Mucosa of gallbladder (tissue), 1 donor: ENCODE results near the gene KPNB1. TPM values are rescaled to one million over a fixed set of nuclear protein-coding genes. Genes with fewer than 3 reads are reported as not detected.
"Not testable (repeated sequence)": the region's sequence is repeated elsewhere in the genome, so short reads cannot be mapped to it uniquely, and the experiment has no call there.

ENCODE experiments used
- DNase-seq: peaks from one replicate; pipeline ENCODE4 v3.0.0-alpha.2; 2020; ENCODE audit warnings: low spot score
- total RNA-seq: library from RNA; stranded (reverse); gene quantifications from one replicate; pipeline ENCODE4 v1.2.1, GENCODE V29; 2021
- donor health status: DM: no; HTN: no; CAD: no.

Gene KPNB1
- total RNA-seq, 1 donor from 2014 or later = 207 TPM

DNA sequence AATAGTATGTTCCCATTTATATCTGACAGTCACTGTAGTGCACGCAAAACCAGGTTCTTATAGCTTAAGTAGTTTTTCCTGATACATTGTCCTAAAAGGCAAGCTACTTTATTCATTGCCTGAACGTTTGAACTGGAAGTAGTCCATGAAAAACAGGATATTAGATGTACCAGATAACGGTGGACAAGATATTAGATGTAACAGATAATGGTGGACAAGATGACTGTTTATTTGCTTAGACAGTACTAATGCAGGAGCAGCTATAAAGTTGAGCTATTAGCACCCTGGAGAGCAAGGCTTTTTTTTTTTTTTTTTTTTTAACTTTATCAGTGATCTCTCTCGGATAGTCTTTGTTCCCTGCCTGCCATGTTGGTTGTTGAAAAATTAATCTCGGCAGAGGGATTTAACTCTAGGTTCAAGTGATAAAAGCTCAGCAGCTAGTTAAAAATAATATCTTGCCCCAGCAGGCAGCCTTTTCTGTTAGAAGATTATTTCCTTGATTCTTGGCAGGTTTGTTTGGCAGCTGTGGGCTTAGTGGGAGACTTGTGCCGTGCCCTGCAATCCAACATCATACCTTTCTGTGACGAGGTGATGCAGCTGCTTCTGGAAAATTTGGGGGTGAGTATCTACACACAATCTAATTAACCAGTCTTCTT lies 26.9 kb downstream of the KPNB1 start:
- no peak for DNase-seq

DNA sequence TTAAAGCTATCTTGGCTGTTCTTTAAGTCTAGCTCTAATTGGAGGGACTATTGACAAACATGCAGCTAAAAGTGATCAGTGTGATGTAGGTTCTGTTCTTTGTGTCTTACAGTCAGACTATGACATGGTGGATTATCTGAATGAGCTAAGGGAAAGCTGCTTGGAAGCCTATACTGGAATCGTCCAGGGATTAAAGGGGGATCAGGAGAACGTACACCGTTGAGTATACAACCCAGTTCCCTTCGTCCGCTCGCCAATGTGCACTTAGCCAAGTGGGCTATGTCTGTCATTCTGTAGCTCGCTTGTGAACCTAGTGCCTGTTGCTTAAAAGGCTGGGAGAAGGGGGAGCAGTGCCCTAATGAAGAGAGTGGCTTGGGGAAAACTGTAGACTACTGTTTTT lies 28.5 kb downstream of the KPNB1 start:
- no peak for DNase-seq

DNA sequence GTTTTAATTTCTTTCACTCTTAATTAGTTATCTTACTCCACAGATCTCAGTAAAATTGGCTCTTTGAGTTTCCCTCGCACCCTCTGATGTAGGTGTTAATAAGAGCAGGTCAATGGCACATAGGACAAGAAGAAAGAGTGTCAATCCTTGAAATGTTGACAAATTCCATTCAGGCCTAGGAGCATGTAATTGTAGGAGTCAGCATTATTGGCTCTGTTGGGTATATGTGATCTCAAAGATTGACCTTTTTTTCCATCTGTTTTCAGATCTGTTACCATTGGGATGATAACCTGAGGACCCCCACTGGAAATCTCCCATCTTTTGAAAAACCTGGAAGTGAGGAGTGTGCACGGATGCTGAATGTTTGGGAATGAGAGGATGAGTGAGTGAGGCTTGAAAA lies 32.4 kb downstream of the KPNB1 start:
- no peak for DNase-seq

DNA sequence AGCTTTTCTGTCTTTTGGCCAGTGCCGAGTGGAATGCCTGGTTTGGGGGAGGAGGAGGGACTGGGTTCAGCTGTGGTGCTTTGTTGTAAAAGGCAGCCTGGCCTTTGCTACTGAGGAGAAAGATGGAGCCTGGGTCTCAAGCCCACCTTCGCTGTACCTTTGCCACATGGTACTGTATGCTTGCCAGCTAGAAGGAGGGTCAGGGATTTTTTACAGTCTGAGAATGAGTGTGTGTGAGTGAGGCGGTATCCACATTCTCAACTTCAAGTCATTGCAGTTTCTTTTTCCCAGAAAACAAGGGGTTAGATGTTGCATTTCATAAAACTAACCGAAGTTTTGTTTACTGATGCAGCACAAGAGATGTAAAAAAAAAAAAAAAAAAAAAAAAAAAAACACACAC lies 33.0 kb downstream of the KPNB1 start:
- DNase-seq = not testable (repeated sequence)

DNA sequence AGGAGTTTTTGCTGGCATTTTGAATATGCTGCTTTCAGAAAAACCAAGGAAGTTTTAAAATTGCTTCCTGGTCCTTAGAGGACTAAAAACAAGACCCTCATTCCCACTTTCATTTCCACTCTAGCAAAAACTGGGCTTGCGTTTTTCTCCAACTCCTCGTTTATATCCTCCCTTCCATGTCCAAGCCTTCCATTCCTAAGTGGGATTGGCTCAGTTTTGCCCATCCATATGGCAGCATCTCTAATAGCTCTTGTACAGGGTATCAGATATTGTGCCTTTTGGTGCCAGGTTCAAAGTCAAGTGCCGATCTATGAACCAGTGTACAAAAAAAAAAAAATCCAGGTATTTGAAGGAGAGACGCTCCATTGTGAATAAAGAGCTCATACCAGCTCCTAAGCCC lies 34.3 kb downstream of the KPNB1 start:
- DNase-seq = no peak

DNA sequence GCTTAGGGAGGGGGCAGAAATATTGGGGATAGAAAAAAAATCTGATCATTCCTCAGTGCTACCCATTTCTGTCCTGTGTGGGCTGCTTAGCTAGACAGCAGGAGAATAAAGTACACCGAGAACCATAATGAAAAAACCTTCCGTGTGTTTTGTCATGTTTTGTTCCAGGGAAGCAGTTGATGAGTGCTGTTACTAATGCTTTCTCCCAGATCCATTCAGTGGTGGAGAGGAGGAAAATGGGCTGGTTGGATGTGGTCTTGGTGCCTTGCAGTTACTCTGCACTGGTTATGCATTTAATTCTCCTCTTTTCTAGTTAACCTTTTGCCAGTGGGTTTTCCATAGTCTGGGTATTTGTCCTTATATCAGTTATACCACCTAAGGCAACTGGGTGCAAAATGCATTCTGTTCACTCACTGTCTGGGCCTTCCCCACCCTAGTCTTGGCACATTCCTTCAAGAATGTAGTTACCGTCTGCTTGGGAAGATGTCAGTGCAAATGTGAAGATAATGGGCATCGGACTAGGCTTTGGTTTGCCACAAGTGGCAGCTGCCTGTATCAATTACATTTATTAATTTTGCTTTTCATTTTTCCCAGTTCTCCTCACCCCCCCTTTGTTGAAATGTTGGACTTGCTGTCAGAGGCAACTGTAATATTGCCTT lies 34.9 kb downstream of the KPNB1 start:
- DNase-seq = no peak

DNA sequence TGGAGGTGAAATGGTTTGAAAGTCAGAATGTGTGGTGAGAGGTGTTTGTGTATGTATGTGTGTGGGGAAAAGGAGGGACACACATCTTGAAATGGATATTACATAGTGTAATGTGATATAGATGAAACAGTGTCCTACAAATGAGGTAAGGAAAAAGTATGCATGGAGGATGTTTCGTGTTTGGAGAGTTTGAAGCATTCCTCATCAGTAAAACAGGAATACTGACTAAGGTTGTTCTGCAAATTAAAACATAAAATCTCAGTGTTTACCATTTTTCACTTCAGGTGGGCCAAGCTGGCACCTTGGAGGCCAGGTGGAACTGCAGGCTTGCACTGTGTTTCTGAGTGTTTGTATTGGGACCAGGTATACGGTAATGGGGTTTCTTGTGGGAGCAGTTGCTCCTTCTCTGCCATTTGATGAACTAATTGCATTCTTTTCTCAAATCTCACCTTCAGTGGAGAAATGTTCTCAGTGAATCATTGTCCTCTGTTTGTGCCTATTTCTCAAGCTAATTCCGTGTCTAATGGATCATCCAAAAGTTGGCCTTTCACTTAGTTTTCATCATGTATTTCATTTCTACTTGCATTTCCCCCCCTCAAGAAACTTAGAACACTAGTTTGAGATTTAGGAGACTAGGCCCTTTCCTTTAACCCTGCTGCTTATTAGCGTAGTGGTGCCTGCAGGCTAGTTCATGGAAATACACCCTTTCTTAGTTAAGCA lies 36.0 kb downstream of the KPNB1 start:
- no peak for DNase-seq

DNA sequence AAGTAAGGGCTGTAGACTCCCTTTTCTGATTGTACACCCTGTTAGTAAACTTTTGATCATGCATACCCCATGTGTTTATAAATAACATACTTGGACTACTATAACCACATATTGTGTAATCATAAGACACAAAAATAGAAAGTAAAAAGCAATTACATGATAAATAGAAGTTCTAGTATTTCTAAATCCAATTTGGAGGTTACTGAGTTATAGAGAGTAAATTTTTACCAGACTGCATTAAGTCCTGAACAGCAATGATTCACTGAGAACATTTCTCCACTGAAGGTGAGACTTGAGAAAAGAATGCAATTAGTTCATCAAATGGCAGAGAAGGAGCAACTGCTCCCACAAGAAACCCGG lies 36.5 kb downstream of the KPNB1 start:
- DNase-seq = no peak

DNA sequence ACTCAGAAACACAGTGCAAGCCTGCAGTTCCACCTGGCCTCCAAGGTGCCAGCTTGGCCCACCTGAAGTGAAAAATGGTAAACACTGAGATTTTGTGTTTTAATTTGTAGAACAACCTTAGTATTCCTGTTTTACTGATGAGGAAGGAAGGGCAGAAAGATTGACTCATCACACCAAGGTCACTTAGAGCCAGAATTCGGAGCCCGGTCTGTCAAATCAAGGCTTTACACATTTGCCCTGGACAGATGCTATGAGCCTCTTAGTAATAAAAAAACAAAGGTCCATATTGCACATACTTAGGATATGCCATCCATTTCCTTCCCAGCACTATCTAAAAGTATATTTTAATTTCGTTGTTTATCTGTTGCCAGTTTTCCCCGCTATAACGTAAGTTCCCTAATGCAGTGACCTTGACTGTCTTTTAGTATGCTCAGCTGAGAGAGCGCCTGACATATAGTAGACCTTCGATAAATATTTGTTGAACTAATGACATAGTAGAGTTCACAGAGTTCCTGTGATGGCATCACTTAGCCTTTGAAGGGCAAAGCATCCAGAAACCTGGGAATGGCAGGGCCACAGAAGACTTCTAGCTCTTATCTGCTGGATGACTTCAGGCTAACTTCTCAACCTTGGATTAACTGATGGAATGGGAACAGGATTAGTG lies 37.1 kb downstream of the KPNB1 start:
- DNase-seq = no peak

DNA sequence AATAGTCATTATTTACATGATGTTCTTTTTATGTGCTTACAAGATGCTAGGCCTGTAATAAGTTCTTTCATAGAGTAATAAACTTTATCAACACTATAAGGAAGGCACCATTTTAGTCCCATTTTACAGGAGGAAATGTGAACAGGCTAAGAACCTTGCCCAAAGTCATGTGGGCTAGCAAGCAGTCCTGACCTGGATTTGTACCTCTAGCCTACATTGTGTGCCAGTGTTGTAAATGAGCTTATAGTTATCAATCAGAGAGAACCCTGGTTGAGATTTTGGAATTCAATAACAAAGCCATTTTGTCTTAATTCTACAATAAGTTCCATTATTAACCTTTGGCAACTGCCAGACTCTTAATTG lies 37.6 kb downstream of the KPNB1 start:
- DNase-seq = no peak

DNA sequence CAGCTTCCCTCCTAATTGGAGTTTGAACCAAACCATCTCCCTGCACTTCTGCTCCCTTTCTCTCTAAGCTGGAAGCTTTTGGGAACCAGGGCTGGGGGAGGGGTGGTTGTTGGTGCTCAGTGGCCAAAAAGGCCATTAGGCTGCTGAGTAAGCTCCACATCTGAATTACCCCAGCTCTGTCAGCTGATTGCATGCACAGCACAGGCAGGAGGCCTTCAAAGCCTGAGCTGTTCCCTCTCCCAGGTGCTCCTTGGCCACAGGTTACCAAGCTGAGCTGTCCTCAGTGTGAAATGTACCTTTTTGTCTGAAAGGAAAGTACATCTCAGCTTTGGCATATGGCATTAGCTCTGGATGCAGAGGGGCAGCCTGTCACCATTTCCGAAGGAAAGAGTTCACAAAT lies 38.0 kb downstream of the KPNB1 start:
- no peak for DNase-seq

DNA sequence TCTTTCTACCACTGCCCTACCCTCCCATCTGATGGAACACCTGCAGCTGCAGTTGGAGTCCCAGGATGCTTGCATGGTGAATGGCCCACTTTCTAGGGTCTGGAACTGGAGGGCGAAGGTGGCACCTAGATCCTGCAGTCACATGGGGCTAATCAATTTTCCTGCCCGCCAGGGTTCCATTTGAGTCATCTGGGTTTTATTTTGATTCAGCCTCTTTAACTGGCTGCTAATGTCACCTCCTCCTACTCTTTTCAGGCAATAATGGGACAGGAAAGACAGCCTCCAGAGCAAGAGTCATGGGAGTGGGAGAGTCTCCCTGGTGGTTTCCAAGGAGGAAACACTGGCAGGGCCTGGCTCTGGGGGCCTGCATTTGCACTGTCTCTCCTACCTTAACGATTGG lies 40.4 kb downstream of the KPNB1 start:
- no peak for DNase-seq

DNA sequence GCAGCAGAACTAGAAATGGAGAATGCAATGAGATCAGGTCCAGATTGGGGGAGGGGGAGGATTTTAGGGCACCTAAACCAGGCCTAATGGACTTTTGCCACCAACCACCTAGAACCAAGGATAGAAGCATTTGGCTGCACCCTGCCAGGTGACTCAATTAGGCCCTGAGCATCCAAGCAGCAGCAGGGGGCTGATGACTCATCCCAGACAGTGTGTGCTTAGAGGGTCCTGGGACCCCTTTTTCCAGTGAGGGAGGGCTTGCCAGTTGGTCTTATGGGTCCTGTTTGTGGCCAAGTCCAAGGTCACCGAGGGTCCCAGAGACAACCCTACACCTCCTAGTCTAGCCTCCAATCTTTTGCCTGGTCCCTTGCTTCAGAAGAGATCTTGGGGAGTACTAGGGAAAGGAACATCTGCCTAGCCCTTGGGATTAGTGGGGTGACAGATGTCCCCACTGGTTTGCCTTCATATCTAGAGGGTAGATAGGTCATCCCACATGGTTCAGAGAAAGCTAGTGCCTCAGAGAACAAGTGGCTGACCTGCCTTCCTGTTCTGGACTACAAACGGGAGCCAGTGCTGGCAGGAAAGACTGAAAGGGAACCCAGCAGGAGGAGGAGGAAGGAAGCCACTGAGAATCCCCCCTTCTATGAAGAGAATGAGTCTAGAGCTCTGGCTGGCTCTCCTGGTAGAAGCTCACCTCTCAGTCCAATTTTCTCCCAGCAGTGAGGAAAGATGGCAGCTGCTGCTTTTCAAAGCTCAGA lies 42.6 kb downstream of the KPNB1 start:
- no peak for DNase-seq

DNA sequence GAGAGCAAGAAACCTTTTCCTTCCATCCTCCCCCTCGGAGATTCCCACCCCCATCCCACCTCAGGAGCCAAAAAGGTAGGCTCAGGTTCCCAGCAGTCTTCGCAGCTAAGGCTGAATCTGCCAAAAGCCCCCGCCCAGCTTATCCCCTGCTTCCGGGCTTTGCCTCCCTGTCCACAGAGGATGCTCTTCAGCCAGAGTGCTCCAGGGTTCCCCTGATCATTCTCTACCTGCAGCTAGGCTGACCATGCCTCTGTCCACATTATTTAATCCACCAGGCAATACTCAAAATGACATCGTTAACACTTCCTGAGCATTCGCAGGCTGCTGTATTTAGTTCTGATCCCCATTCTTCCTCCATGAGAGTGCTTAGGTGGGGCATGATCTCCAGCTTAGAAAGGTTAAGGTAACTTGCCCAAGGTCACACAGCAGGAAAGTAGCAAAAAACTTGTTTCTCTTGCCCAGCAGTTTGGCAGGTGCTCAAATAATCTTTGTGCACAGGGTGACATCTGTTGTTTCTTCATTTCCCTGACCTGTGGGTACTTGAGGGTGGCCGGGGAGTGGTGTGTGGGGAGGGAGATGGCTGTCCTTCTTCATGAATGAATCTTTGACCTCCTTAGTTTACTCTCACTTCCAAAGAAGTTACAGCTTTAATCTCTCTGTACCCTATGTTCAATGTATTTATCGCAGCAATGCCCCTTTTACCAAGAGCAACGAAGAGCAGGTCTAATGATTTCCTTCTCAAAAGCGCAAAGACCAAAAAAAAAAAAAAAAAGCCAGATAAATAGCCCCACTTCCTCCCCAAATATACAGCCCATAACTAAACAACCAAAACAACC lies 43.4 kb downstream of the KPNB1 start:
- no peak for DNase-seq

DNA sequence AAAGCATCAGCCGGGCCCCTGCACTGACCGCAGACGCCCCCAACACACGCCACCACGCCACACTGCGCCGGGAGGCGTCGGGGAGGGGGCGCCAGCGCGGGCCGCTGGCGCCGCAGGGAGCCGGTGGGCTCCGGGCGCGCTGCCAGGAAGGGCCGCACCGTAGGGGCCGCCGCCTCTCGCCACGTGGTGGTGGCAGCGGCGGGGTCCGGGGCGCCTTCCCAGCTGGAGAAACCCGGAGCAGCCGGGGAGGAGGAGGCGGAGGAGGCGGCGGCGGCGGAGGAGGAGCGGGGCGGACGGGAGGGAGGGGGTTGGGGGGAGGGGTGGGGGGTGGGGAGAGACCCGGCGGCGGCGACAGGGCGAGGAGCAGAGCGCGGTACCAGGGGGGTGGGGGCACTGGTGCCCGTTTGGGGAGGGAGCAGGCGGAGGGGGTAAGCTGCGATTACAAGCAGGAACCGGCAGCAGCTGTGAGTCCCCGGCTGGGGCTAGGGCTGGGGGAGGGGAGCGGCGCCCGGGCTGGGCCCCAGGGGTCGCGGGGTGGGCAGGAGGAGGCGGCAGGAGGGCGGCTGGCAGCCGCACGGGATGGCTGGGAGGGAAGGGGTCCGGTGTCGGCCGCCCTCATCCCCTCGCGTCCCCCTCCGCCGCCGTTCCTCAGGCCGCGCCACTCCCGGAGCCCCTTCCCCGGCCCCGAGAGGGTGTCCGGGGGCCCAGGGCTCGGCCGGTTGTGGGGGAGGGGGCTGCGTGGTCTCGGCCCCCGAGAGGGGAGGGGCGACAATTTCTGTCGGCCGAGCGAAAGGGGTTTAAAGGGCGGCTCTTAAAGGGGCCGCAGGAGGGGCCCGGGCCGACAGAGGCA lies 44.2 kb downstream of the KPNB1 start, which contains the start of gene TBKBP1:
Gene TBKBP1 (plus strand): TSS at position 431 of the 850 bp plus-strand sequence. CDS start 1,952 bp downstream, outside the sequence.
- DNase-seq = no peak

DNA sequence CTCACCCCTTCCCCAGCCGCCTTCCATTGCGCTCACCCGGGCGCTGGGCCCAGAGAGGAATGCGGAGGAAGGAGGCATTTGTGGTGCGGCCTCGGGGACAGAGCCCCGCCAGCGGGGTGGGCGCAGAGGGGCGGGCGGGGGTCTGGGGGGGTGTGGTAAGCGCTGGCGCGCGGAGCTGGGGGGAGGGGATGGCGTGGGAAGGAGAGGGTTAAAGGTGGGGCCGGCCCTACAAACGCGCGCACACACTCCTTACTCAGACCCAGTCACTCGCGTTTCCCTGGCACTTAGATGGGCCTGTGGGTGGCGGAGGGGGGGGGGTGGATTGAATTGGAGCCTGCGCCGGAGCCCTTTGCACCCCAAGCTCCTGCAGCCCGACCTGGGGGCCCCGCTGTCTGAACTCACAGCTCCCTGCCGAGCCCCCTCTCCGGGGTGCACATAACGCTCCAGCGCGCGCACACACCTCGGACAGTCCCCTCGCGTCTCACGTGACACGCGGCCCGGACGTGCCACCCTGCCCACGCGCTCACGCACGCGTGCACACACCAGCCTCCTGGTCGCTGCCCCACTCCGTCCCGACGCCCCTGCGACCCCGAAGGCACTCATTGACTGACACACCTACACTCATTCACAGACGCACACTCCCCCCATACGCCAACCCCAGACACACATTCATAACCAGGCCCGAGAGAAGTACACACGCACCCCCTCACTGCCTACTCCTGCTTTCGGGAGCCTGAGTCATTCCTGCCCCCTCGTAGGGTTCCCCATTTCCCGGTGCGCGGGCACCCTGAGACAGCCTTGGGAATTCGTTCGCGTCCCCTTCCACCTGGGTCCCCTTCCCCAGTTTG lies 45.1 kb downstream of the KPNB1 start:
- DNase-seq = peak; percentile 36

DNA sequence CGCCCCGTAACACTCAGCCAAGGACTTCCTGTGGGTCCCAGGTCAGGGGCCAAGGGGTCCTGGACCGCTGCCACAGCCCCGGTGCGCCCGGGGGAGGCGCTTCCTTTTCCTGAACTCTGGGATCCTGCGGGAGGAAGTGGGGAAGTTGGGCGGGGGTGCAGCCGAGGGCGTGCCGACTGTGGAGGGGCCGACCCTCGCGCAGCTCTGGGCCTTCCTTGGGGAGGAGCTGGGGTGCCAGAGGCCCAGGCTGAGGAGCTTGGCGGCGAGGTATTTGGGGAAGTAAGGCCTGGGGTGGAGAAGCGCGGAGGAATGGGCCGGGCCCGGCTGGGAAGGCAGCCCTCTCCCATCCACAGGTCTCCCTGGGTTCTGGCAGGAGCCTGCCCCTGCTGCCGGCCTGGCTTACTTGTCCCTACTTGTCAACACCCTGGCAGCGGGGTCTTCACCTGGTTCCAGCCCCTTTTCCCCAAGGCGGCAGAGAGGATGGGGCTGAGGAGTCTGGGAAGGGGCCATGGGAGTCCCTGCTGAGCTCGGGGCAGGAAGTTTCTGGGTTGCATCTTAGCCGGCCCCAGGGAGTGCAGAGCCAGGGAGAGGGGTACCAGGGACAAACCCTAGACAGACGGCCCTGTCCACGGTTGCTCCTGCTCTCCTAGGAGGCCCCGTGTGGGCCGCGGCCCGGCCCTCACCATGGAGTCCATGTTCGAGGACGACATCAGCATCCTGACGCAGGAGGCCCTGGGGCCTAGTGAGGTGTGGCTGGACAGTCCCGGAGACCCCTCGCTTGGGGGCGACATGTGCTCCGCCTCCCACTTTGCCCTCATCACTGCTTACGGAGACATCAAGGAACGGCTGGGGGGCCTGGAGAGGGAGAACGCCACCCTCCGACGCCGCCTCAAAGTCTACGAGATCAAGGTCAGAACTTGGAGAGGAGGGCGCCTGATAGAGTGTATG lies 46.0 kb downstream of the KPNB1 start:
- no peak for DNase-seq
